NCI-H1092 (cell line): ENCODE data around the gene INS.
"Not testable (repeated sequence)": the region's sequence is repeated elsewhere in the genome, so short reads cannot be mapped to it uniquely, and the experiment has no call there.

Experiments
- DNase-seq: peaks from one replicate; lab custom pipeline; 2025; lab: John Stamatoyannopoulos, UW

Gene INS

DNA sequence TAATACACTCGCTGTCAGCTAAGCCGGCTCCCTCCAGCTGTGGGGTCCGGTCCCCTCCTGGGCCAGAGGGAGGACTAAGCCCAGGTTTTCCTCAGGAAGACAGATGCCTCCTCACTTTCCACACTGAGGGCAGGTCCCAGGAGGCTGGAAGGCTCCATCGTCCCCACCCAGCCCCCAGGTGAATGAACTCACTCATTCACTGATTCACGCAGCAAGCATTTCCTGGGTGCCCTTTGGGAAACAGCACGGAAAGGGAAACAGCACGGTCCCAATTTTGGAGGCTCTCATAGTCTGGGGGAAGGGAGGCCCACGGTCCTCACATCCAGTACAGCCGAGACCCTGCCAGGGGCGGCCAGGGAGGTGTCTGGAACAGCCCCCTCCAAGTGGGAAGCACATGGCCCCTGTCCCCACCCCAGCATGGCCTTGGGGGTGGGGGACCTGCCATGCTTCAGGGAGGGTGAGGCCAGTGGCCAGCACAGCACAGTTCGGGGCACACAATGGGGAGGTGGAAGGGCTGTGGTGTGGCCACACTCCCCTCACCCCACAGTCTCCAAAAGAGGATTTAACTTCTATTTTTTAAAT is 19.9 kb upstream of the INS start:
- DNase-seq: no peak

- no peak for DNase-seq
Observed at GRCh38 chr11:2180347-2180746, 19.3 kb upstream of the INS start.

GRCh38 chr11:2179516-2179915 is 18.5 kb upstream of the INS start:
- no peak for DNase-seq

- no peak for DNase-seq
Observed at GRCh38 chr11:2178906-2179494, 18.0 kb upstream of the INS start.

- not testable (repeated sequence) for DNase-seq
Observed at GRCh38 chr11:2178055-2178773, 17.2 kb upstream of the INS start.

- no peak for DNase-seq
Observed at GRCh38 chr11:2177076-2177475, 16.1 kb upstream of the INS start.

GRCh38 chr11:2176389-2176900 is 15.4 kb upstream of the INS start:
- DNase-seq: no peak

GRCh38 chr11:2175659-2176058 is 14.7 kb upstream of the INS start:
- no peak for DNase-seq

DNA sequence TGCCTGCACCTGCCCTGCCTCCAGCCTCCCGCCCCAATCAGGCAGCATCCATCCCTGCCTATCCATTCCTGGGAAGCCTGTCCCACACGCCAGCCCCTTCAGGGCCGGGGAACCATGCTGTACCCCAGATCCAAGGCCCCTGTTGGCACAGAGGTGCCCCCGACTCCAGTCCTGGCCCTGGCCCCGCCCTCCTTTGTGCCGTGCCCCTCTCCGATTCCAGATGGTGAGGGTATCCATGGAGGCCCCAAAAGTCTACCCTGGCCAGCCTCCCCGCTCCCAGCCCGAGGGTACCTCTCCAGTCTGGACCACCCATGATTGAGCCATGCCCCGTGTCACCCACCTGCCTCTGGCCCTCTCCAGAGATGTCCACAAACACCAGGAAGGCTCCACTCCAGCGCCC is 13.4 kb upstream of the INS start:
- no peak for DNase-seq

- no peak for DNase-seq
Observed at GRCh38 chr11:2173761-2174160, 12.8 kb upstream of the INS start.

GRCh38 chr11:2173150-2173693 is 12.2 kb upstream of the INS start:
- no peak for DNase-seq

GRCh38 chr11:2172676-2173075 is 11.7 kb upstream of the INS start:
- no peak for DNase-seq

DNA sequence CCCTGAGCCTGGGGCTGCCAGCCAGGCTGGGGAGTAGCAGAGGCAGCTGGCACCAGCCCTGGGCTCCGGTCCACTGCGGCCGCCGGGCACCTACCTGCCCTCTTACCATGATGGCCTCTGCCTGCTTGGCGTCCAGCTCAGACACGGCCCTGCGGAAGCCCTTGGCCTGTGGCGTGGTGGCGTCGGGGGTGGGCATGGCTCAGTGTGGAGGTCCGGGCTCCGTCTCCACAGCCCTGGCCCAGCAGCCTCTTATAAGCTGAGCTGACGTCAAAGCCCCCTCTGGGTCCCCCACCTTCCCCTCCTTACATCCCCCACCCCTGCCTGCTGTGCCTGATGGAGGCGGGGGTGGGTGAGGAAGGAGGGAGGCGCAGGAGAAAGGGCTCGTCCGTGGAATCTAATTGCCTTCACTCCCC is 10.6 kb upstream of the INS start, which contains the start of gene TH:
TSS of gene TH (minus strand) at position 225 of the 413 bp plus-strand sequence. CDS start at position 196, 29 bp downstream.
- no peak for DNase-seq

GRCh38 chr11:2169626-2170570 is 8.9 kb upstream of the INS start:
- no peak for DNase-seq

GRCh38 chr11:2169005-2169378 is 8.0 kb upstream of the INS start:
- DNase-seq: no peak

GRCh38 chr11:2168286-2169004 is 7.4 kb upstream of the INS start:
- no peak for DNase-seq

DNA sequence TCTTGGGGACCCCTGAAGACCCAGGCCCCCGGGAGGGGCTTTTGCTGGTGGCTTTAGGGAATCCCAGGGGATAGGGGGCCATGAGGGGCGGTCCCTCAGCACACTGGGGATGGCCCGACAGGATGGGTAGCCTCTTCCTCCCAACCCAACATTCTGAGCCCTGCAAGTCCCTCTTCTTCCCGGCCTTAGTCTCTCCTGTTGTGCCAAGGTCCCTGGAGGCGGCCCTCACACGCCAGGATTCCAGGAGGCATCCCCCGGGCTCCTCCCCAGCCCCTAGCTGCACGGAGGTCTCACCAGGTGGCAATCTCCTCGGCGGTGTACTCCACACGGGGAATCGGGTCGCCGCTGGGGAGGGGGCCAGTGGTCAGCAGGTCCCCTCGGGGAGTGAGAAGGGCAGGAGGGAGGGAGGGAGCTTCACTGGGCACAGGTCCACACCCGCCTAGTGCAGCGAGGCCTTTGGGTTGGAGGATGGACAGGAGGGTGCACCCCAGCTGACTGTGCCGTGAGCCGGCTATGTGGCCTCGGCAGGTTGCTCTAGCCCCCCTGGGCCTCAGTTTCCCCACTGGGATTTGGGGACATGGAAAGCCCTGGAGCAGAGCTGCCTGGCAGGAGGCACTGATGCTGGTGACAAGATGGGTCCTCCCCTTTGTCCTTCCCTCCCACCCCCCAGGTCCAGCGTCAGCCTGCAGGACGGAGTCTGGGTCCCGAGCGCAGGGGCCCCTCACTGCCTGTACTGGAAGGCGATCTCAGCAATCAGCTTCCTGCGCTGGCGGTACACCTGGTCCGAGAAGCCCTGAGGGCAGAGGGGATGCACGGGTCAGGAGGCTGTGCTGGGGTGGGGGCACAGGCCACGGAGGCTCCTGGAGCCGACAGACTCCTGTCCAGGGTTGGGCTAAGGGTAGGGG is 6.4 kb upstream of the INS start:
- DNase-seq: no peak

DNA sequence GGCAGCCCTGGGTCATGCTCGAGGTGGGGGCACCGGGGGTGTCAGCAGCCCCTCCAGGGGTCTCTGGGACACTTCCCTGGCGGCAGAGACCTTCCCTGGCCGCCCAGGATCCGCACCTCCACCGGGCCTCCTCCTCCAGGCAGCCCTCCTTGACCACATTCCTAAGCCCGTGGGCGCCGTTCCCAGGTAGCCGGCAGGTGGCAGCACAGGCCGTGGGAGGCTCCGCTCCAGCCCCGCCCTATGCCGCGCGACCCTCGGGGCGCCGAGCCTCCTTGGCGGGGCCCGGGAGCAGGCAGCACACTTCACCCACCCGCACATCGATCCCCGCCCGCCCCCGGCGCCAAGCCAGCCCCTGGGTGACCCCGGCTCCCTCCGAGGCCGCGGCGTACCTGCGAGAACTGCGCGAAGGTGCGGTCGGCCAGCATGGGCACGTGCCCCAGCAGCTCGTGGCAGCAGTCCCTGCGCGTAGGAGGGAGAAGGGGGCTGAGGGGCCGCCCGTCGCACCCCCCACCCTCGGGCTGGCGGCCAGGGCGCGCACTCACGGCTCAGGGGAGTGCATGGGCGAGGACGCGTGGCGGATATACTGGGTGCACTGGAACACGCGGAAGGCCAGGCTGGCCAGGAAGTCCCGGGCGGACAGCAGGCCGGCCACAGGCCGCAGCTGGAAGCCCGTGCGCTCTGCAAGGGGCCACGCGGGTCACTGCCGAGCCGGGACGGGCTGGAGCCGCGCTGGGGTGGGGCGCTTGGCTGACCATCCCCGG is 5.3 kb upstream of the INS start:
- DNase-seq: peak; percentile 27

- no peak for DNase-seq
Observed at GRCh38 chr11:2165571-2165970, 4.6 kb upstream of the INS start.
